Measurements from ENCODE around the gene RAB1B.

The RAB1B gene

DNA sequence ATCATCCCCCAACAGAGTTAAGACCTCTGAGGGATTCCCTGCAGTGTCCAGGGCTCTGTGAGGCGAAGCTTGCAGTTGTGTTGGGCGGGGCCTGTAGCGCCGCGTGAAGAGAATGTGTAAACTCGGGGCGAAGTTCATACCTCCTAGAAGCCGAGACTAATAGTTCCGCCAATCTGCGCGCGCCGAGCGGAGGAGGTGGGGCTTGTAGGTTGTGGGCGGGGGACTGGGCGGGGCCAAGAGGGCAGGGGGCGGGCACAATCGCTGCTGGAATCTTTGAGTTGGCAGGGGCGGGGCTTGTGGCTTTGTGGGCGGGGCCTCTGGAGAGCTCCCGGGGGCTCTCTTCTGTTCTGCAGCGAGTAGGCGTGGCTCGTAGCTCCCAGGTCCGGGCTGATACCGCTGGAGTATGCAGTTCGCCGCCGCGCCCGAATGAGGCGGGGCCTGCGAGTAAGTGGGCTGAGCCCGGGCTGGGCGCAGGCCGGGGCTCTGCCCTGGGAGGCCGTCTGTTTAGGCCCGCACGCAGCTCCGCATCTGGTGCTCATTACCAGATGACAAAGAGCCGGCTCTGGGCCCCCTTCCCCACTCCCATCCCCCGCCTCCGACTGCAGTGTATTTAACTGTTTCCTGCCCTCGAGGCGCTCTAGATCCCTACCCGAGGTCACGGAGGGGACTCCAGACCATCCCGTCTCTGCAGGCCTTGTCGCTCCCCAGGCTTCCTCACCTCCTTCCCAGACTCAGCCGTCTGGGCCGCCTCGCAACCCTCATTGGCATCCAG lies 44.3 kb downstream of the RAB1B start:
- ATAC-seq (ENCODE audit: insufficient read depth, low read depth): peak; percentile 85
- peak overlapping the region; percentile 89 for H3K4me2 ChIP-seq (ENCODE audit: insufficient read depth, low read length)
- no peaks in the 10 kb centered on the region for H3K79me2 ChIP-seq (ENCODE audit: insufficient read depth, low read length)
- peak; percentile 99 for DNase-seq
- TF ChIP-seq EZH2 (IDR thresholded peaks at IDR 0.05; ENCODE audit: borderline replicate concordance, low read depth, low read length, severe bottlenecking): no peak
- TF ChIP-seq, protein P1, sequence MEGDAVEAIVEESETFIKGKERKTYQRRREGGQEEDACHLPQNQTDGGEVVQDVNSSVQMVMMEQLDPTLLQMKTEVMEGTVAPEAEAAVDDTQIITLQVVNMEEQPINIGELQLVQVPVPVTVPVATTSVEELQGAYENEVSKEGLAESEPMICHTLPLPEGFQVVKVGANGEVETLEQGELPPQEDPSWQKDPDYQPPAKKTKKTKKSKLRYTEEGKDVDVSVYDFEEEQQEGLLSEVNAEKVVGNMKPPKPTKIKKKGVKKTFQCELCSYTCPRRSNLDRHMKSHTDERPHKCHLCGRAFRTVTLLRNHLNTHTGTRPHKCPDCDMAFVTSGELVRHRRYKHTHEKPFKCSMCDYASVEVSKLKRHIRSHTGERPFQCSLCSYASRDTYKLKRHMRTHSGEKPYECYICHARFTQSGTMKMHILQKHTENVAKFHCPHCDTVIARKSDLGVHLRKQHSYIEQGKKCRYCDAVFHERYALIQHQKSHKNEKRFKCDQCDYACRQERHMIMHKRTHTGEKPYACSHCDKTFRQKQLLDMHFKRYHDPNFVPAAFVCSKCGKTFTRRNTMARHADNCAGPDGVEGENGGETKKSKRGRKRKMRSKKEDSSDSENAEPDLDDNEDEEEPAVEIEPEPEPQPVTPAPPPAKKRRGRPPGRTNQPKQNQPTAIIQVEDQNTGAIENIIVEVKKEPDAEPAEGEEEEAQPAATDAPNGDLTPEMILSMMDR (IDR thresholded peaks at IDR 0.05; ENCODE audit: borderline replicate concordance, extremely low read depth, low read length, poor library complexity, severe bottlenecking): no peak
- H3K4me1 ChIP-seq (ENCODE audit: insufficient read depth, low read length): peaks cover 41% of the 10 kb centered on the region
- 0 out of 2 replicates have a peak, but pooled peaks cover 2% of the 10 kb centered on the region for H4K20me1 ChIP-seq (ENCODE audit: insufficient read depth, low read length)
- H3K36me3 ChIP-seq (ENCODE audit: insufficient read depth, low read length): no peaks in the 10 kb centered on the region
- H3K9me3 ChIP-seq (ENCODE audit: insufficient read depth, low read length, severe bottlenecking): no peaks in the 10 kb centered on the region
- H2AFZ ChIP-seq (ENCODE audit: low read depth, low read length): peak overlapping the region; percentile 91
- H3K9ac ChIP-seq (ENCODE audit: low read depth, low read length): peak overlapping the region; percentile 55
- no peaks in the 10 kb centered on the region for H3K27me3 ChIP-seq (ENCODE audit: insufficient read depth, low read length, poor library complexity)
- peak overlapping the region; percentile 25 to 66; a peak in 3 of 4 replicates for H3K4me3 ChIP-seq (ENCODE audit: low read depth in 1 of 2, low read length in 2 of 2)
- peak overlapping the region; percentile 84 for H3K27ac ChIP-seq (ENCODE audit: low read length)

DNA sequence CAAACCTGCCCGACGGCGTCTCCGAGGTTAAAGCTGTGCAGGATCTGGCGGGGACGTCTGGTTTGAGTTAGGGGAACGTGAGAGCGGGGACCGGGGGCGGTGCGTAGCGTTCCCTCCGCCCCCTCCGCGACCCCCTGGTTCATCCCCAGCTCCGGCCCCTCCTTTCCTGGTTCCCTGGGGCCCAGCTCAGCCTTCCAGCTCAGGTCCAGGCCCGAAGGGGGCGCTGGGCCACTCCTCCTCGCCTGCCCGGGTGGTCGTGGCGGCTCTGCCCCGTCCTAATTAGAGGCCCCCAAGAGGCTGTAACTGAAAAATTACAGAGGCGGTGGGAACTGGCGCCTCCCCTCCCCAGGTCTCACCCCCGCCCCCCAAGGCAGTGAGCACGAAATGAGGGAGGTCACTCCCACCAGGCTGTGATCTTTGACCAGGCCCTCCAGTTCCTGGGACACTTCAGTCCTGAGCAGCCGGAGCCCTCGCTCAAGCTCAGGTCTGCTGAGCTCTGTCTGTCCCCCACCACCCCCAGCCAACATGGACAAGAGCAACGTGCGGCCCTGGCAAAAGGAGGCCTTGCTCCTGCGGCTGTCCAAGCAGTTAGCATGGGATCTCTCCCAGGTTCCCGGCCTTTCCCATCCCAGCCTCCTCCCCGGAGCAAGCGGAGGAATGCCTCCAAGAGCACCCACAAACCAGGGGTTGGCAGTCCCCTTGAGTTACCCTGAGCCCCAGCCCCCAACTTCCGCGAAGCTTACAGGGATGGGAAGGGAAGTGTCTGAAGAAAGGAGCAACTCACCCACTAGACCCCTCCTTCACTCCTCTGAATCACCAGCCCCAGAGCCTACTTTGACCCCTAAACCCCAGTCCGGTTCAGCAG lies 45.1 kb downstream of the RAB1B start:
- Histone ChIP-seq H3K36me3 (ENCODE audit: insufficient read depth, low read length) (no peaks in the 10 kb centered on the region), H3K4me1 (ENCODE audit: insufficient read depth, low read length) (peaks cover 49% of the 10 kb centered on the region), H3K4me2 (ENCODE audit: insufficient read depth, low read length) (peak overlapping the region; percentile 89), H2AFZ (ENCODE audit: low read depth, low read length) (peak overlapping the region; percentile 72; the same call in 1 of the 2 replicates), H4K20me1 (ENCODE audit: insufficient read depth, low read length) (0 out of 2 replicates have a peak, but pooled peaks cover 2% of the 10 kb centered on the region), H3K27me3 (ENCODE audit: insufficient read depth, low read length, poor library complexity) (no peaks in the 10 kb centered on the region), H3K27ac (ENCODE audit: low read length) (peak overlapping the region; percentile 83), H3K4me3 (ENCODE audit: low read depth in 1 of 2, low read length in 2 of 2) (peak overlapping the region in 1 of 2 experiments; percentile 58; a peak in 2 of 4 replicates), H3K9me3 (ENCODE audit: insufficient read depth, low read length, severe bottlenecking) (no peaks in the 10 kb centered on the region), H3K9ac (ENCODE audit: low read depth, low read length) (peak overlapping the region; percentile 54), H3K79me2 (ENCODE audit: insufficient read depth, low read length) (no peaks in the 10 kb centered on the region)
- no peak for TF ChIP-seq EZH2 (IDR thresholded peaks at IDR 0.05; ENCODE audit: borderline replicate concordance, low read depth, low read length, severe bottlenecking)
- TF ChIP-seq, protein P1 (IDR thresholded peaks at IDR 0.05; ENCODE audit: borderline replicate concordance, extremely low read depth, low read length, poor library complexity, severe bottlenecking): peak; percentile 28
- DNase-seq: no peak
- ATAC-seq (ENCODE audit: insufficient read depth, low read depth): no peak

DNA sequence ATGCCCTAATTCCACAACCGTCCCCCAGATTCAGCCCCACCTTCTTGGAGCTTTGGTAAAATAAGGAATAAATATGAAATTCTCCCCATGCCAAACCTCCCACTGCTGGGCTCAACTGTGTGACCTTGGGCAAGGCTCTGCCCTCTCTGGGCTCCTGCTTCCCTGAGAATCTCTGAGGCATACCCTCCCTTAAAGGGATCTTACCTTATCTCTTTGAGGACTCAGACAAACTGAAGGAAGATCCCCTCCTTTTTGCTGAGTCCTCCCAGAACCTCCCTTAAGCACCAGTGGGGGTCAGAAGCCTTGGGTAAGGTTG lies 45.7 kb downstream of the RAB1B start:
- no peaks in the 10 kb centered on the region for H3K36me3 ChIP-seq (ENCODE audit: insufficient read depth, low read length)
- H2AFZ ChIP-seq (ENCODE audit: low read depth, low read length): no peak overlapping the region
- H3K4me3 ChIP-seq (ENCODE audit: low read depth in 1 of 2, low read length in 2 of 2): no peak overlapping the region
- peaks cover 55% of the 10 kb centered on the region for H3K4me1 ChIP-seq (ENCODE audit: insufficient read depth, low read length)
- H4K20me1 ChIP-seq (ENCODE audit: insufficient read depth, low read length): 0 out of 2 replicates have a peak, but pooled peaks cover 2% of the 10 kb centered on the region
- DNase-seq: no peak
- H3K27me3 ChIP-seq (ENCODE audit: insufficient read depth, low read length, poor library complexity): no peaks in the 10 kb centered on the region
- H3K79me2 ChIP-seq (ENCODE audit: insufficient read depth, low read length): no peaks in the 10 kb centered on the region
- no peak overlapping the region for H3K9ac ChIP-seq (ENCODE audit: low read depth, low read length)
- no peak overlapping the region for H3K27ac ChIP-seq (ENCODE audit: low read length)
- TF ChIP-seq, protein P1 (IDR thresholded peaks at IDR 0.05; ENCODE audit: borderline replicate concordance, extremely low read depth, low read length, poor library complexity, severe bottlenecking): no peak
- no peak for TF ChIP-seq EZH2 (IDR thresholded peaks at IDR 0.05; ENCODE audit: borderline replicate concordance, low read depth, low read length, severe bottlenecking)
- H3K4me2 ChIP-seq (ENCODE audit: insufficient read depth, low read length): no peak overlapping the region
- no peaks in the 10 kb centered on the region for H3K9me3 ChIP-seq (ENCODE audit: insufficient read depth, low read length, severe bottlenecking)
- no peak for ATAC-seq (ENCODE audit: insufficient read depth, low read depth)

Data from DND-41 (cell line).